ENCODE measurements around the gene SERBP1.

DNA sequence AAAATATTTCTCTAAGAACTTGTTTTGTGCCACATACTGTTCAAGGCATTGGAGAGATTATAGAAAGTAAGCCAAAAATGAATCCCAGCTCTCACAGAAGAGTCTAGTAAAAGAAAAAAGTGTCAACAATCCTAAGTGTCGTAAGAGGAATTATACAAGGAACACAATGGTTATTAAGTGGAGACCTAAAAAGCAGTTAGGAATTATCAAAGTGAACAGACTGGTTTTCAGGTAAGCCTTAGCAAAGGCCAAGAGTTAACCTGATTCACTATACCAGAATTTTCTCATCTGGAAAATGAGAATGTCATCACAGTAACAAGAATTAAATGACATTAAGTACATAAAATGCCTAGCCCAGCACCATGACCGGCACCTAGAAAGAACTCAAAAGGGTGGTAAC, 15.6 kb downstream of the SERBP1 start:
- TF ChIP-seq ZFP30 (CRISPR knock-in tag; IDR thresholded peaks at IDR 0.05) (no peak), CREB5 (CRISPR knock-in tag; IDR thresholded peaks at IDR 0.05; ENCODE audit: low read depth) (no peak), ARNTL (CRISPR knock-in tag; IDR thresholded peaks at IDR 0.05; ENCODE audit: borderline replicate concordance, low read depth) (no peak), ZFP3 (CRISPR knock-in tag; IDR thresholded peaks at IDR 0.05) (no peak), TOX (CRISPR knock-in tag; IDR thresholded peaks at IDR 0.05; ENCODE audit: borderline replicate concordance) (no peak), TCF4 (CRISPR knock-in tag; IDR thresholded peaks at IDR 0.05; ENCODE audit: borderline replicate concordance) (no peak), RARB (CRISPR knock-in tag; IDR thresholded peaks at IDR 0.05) (no peak), OSR1 (CRISPR knock-in tag; IDR thresholded peaks at IDR 0.05) (no peak), GLIS3 (CRISPR knock-in tag; IDR thresholded peaks at IDR 0.05) (no peak), SNAI2 (CRISPR knock-in tag; IDR thresholded peaks at IDR 0.05) (no peak)
- TF ChIP-seq, protein P1, sequence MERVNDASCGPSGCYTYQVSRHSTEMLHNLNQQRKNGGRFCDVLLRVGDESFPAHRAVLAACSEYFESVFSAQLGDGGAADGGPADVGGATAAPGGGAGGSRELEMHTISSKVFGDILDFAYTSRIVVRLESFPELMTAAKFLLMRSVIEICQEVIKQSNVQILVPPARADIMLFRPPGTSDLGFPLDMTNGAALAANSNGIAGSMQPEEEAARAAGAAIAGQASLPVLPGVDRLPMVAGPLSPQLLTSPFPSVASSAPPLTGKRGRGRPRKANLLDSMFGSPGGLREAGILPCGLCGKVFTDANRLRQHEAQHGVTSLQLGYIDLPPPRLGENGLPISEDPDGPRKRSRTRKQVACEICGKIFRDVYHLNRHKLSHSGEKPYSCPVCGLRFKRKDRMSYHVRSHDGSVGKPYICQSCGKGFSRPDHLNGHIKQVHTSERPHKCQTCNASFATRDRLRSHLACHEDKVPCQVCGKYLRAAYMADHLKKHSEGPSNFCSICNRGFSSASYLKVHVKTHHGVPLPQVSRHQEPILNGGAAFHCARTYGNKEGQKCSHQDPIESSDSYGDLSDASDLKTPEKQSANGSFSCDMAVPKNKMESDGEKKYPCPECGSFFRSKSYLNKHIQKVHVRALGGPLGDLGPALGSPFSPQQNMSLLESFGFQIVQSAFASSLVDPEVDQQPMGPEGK (CRISPR knock-in tag; IDR thresholded peaks at IDR 0.05; ENCODE audit: borderline replicate concordance): no peak
